ENCODE results near the gene NTM. TPM values are rescaled to one million over a fixed set of nuclear protein-coding genes. Genes with fewer than 3 reads are reported as not detected.
A peak's percentile ranks its signal among the peaks of the same experiment; 100 is the strongest.

NTM gene
- polyA plus RNA-seq, 1 donor (not counting 4 experiments of a cell fraction or from before 2014, with no cell fraction given), result 47.9 TPM

- dilution Hi-C loops (cut with MboI; ENCODE audit: extremely low pct_ligation_motif_present, low sequenced_read_pairs), result no loop called here
- H3K27me3 ChIP-seq (ENCODE audit: control insufficient read depth, extremely low read depth, insufficient read depth, low read length), result no peaks in the 10 kb centered on the region
- H3K4me3 ChIP-seq (ENCODE audit: control insufficient read depth in 2 of 3, extremely low read depth in 1 of 3, insufficient read depth in 2 of 3, low read depth in 1 of 3, low read length in 3 of 3), result no peak overlapping the region
- H3K4me2 ChIP-seq (ENCODE audit: control insufficient read depth, extremely low read depth, insufficient read depth, low read depth, low read length), result no peak overlapping the region
- no peak overlapping the region for H2AFZ ChIP-seq (ENCODE audit: control insufficient read depth, low read length)
- no peaks in the 10 kb centered on the region for H3K9me3 ChIP-seq (ENCODE audit: control insufficient read depth, low read depth, low read length)
- H3K4me1 ChIP-seq (ENCODE audit: control insufficient read depth, extremely low read depth, insufficient read depth, low read length), result peaks cover 14% of the 10 kb centered on the region
- FAIRE-seq (peak; percentile 26), DNase-seq (ENCODE audit: low read depth, low spot score) (no peak)
- H3K36me3 ChIP-seq (ENCODE audit: control insufficient read depth in 2 of 2, extremely low read depth in 1 of 2, insufficient read depth in 2 of 2, low read length in 2 of 2), result no peaks in the 10 kb centered on the region
- H3K27ac ChIP-seq (ENCODE audit: control insufficient read depth, insufficient read depth, low read length), result no peak overlapping the region
- H3K9me1 ChIP-seq (ENCODE audit: control insufficient read depth, extremely low read depth, insufficient read depth, low read length), result no peaks in the 10 kb centered on the region
- H3K9ac ChIP-seq (ENCODE audit: control insufficient read depth, extremely low read depth, insufficient read depth, low read length), result no peak overlapping the region
- no peak for TF ChIP-seq CTCF (optimal IDR thresholded peaks at IDR 0.05 in 1 of 3, IDR thresholded peaks at IDR 0.05 in 1 of 3, conservative IDR thresholded peaks at IDR 0.05 in 1 of 3; ENCODE audit: extremely low read depth in 1 of 3, insufficient read depth in 2 of 3, low read length in 3 of 3)
- H3K79me2 ChIP-seq (ENCODE audit: control insufficient read depth, insufficient read depth, low read length), result peaks cover 6% of the 10 kb centered on the region
- H4K20me1 ChIP-seq (ENCODE audit: control insufficient read depth, extremely low read depth, insufficient read depth, low read length), result no peaks in the 10 kb centered on the region
Observed at GRCh38 chr11:132035766-132036165, 665.4 kb downstream of the NTM start.

GRCh38 chr11:132036220-132036619, 665.8 kb downstream of the NTM start:
- no peaks in the 10 kb centered on the region for H3K9me3 ChIP-seq (ENCODE audit: control insufficient read depth, low read depth, low read length)
- H3K27ac ChIP-seq (ENCODE audit: control insufficient read depth, insufficient read depth, low read length), result no peak overlapping the region
- no peaks in the 10 kb centered on the region for H3K36me3 ChIP-seq (ENCODE audit: control insufficient read depth in 2 of 2, extremely low read depth in 1 of 2, insufficient read depth in 2 of 2, low read length in 2 of 2)
- H3K79me2 ChIP-seq (ENCODE audit: control insufficient read depth, insufficient read depth, low read length), result peaks cover 6% of the 10 kb centered on the region
- H3K4me2 ChIP-seq (ENCODE audit: control insufficient read depth, extremely low read depth, insufficient read depth, low read depth, low read length), result no peak overlapping the region
- no peak for FAIRE-seq
- no peak overlapping the region for H3K4me3 ChIP-seq (ENCODE audit: control insufficient read depth in 2 of 3, extremely low read depth in 1 of 3, insufficient read depth in 2 of 3, low read depth in 1 of 3, low read length in 3 of 3)
- H4K20me1 ChIP-seq (ENCODE audit: control insufficient read depth, extremely low read depth, insufficient read depth, low read length), result no peaks in the 10 kb centered on the region
- TF ChIP-seq EZH2 (IDR thresholded peaks at IDR 0.05; ENCODE audit: low read length) (no peak), CTCF (optimal IDR thresholded peaks at IDR 0.05 in 1 of 3, IDR thresholded peaks at IDR 0.05 in 1 of 3, conservative IDR thresholded peaks at IDR 0.05 in 1 of 3; ENCODE audit: extremely low read depth in 1 of 3, insufficient read depth in 2 of 3, low read length in 3 of 3) (no peak)
- peaks cover 14% of the 10 kb centered on the region for H3K4me1 ChIP-seq (ENCODE audit: control insufficient read depth, extremely low read depth, insufficient read depth, low read length)
- no peak overlapping the region for H3K9ac ChIP-seq (ENCODE audit: control insufficient read depth, extremely low read depth, insufficient read depth, low read length)
- H3K9me1 ChIP-seq (ENCODE audit: control insufficient read depth, extremely low read depth, insufficient read depth, low read length), result no peaks in the 10 kb centered on the region
- dilution Hi-C loops (cut with MboI; ENCODE audit: extremely low pct_ligation_motif_present, low sequenced_read_pairs), result no loop called here
- no peak overlapping the region for H2AFZ ChIP-seq (ENCODE audit: control insufficient read depth, low read length)
- H3K27me3 ChIP-seq (ENCODE audit: control insufficient read depth, extremely low read depth, insufficient read depth, low read length), result no peaks in the 10 kb centered on the region
- no peak for DNase-seq (ENCODE audit: low read depth, low spot score)
